WI38 (cell line): ENCODE results near the gene MORN4.

Experiments
- H3K4me3 ChIP-seq: 2 replicates; pipeline ENCODE4 v1.5.1; 2011; ENCODE audit warnings: low read depth, mild to moderate bottlenecking, control low read depth, low read length
- CTCF ChIP-seq: IDR thresholded peaks from 2 replicates; pipeline ENCODE4 v1.5.1; 2012; ENCODE audit warnings: low read depth, mild to moderate bottlenecking, control low read depth, low read length

The MORN4 gene

GRCh38 chr10:97632949-97633884, at the start of gene MORN4:
Gene MORN4, minus strand, starts transcription at chr10:97633500. Its CDS starts 13,847 bp downstream, at chr10:97619653.
- H3K4me3 ChIP-seq = peak within 1 kb of the TSS; percentile 82
- TF ChIP-seq CTCF = no peak

GRCh38 chr10:97682042-97682441, 48.7 kb upstream of the MORN4 start:
- H3K4me3 ChIP-seq = no peak overlapping the region
- no peak for TF ChIP-seq CTCF

GRCh38 chr10:97679594-97679993, 46.3 kb upstream of the MORN4 start:
- TF ChIP-seq CTCF = no peak
- no peak overlapping the region for H3K4me3 ChIP-seq

GRCh38 chr10:97676770-97677581, 43.7 kb upstream of the MORN4 start:
- peak; percentile 80 for TF ChIP-seq CTCF
- no peak overlapping the region for H3K4me3 ChIP-seq

- TF ChIP-seq CTCF = no peak
Observed at GRCh38 chr10:97675222-97675621, 41.9 kb upstream of the MORN4 start.

GRCh38 chr10:97673736-97674525, 40.6 kb upstream of the MORN4 start:
- TF ChIP-seq CTCF = no peak
- H3K4me3 ChIP-seq = no peak overlapping the region

More at GRCh38 chr10:97675222-97675621, 41.9 kb upstream of the MORN4 start:
- no peak overlapping the region for H3K4me3 ChIP-seq
